GM19438 (cell line): ENCODE measurements around the gene DPY19L1.
"Not testable (repeated sequence)": the region's sequence is repeated elsewhere in the genome, so short reads cannot be mapped to it uniquely, and the experiment has no call there.

Experiments
- ATAC-seq: cut with Tn5 transposase; IDR thresholded peaks from one replicate; pipeline ENCODE4 v1.9.1; 2021; ENCODE audit warnings: low read depth; ENCODE audit not compliant: unreplicated experiment

The DPY19L1 gene

GRCh38 chr7:35035511-35035961 lies 1.7 kb downstream of the DPY19L1 start:
- no peak for ATAC-seq

GRCh38 chr7:35032166-35032565 lies 5.1 kb downstream of the DPY19L1 start:
- ATAC-seq = no peak

GRCh38 chr7:35030848-35031247 lies 6.4 kb downstream of the DPY19L1 start:
- ATAC-seq = no peak

GRCh38 chr7:35029311-35029710 lies 8.0 kb downstream of the DPY19L1 start:
- no peak for ATAC-seq

GRCh38 chr7:35026150-35026549 lies 11.1 kb downstream of the DPY19L1 start:
- no peak for ATAC-seq

- no peak for ATAC-seq
Observed at GRCh38 chr7:35025369-35025870, 11.9 kb downstream of the DPY19L1 start.

GRCh38 chr7:35024298-35024697 lies 13.0 kb downstream of the DPY19L1 start:
- ATAC-seq = no peak

GRCh38 chr7:35022725-35023124 lies 14.6 kb downstream of the DPY19L1 start:
- ATAC-seq = no peak

GRCh38 chr7:35021445-35021844 lies 15.8 kb downstream of the DPY19L1 start:
- ATAC-seq = no peak

GRCh38 chr7:35019801-35020200 lies 17.5 kb downstream of the DPY19L1 start:
- no peak for ATAC-seq

- no peak for ATAC-seq
Observed at GRCh38 chr7:35019179-35019729, 18.0 kb downstream of the DPY19L1 start.

GRCh38 chr7:35015346-35015859 lies 21.9 kb downstream of the DPY19L1 start:
- no peak for ATAC-seq

GRCh38 chr7:35012160-35012559 lies 25.1 kb downstream of the DPY19L1 start:
- ATAC-seq = no peak

GRCh38 chr7:35011085-35011484 lies 26.2 kb downstream of the DPY19L1 start:
- ATAC-seq = no peak

- no peak for ATAC-seq
Observed at GRCh38 chr7:35007768-35008167, 29.5 kb downstream of the DPY19L1 start.

- no peak for ATAC-seq
Observed at GRCh38 chr7:35004531-35005095, 32.7 kb downstream of the DPY19L1 start.

GRCh38 chr7:35003679-35004303 lies 33.5 kb downstream of the DPY19L1 start:
- ATAC-seq = no peak

GRCh38 chr7:35003177-35003650 lies 34.1 kb downstream of the DPY19L1 start:
- ATAC-seq = not testable (repeated sequence)

- not testable (repeated sequence) for ATAC-seq
Observed at GRCh38 chr7:34998335-34998734, 39.0 kb downstream of the DPY19L1 start.

- ATAC-seq = not testable (repeated sequence)
Observed at GRCh38 chr7:34996423-34997090, 40.7 kb downstream of the DPY19L1 start.

- ATAC-seq = no peak
Observed at GRCh38 chr7:34995757-34996156, 41.5 kb downstream of the DPY19L1 start.
